HEK293T (cell line): ENCODE measurements around the gene STK39.

ENCODE experiments used
- ELF4 ChIP-seq: fragments of 450-650 bp; IDR thresholded peaks from 2 replicates; pipeline ENCODE4 v1.6.1; 2017; ENCODE audit warnings: antibody characterized with exemption
- FOXA1 ChIP-seq: fragments of 450-650 bp; IDR thresholded peaks from 2 replicates; pipeline ENCODE4 v1.6.1; 2016; ENCODE audit warnings: mild to moderate bottlenecking
- FOXK2 ChIP-seq: fragments of 450-650 bp; IDR thresholded peaks from 2 replicates; pipeline ENCODE4 v1.6.1; 2016; ENCODE audit warnings: mild to moderate bottlenecking
- FOXM1 ChIP-seq: fragments of 450-650 bp; IDR thresholded peaks from 2 replicates; pipeline ENCODE4 v1.6.1; 2017; ENCODE audit warnings: mild to moderate bottlenecking, borderline replicate concordance
- HDGF ChIP-seq: fragments of 450-650 bp; IDR thresholded peaks from 2 replicates; pipeline ENCODE4 v1.6.1; 2017; ENCODE audit warnings: antibody characterized with exemption, borderline replicate concordance
- LEF1 ChIP-seq: fragments of 450-650 bp; IDR thresholded peaks from 2 replicates; pipeline ENCODE4 v1.6.1; 2017; ENCODE audit warnings: mild to moderate bottlenecking, borderline replicate concordance
- NFRKB ChIP-seq: fragments of 450-650 bp; IDR thresholded peaks from 2 replicates; pipeline ENCODE4 v1.6.1; 2016; ENCODE audit warnings: mild to moderate bottlenecking, moderate library complexity
- SP1 ChIP-seq: fragments of 450-650 bp; IDR thresholded peaks from 2 replicates; pipeline ENCODE4 v1.6.1; 2017
- SUZ12 ChIP-seq: fragments of 450-650 bp; IDR thresholded peaks from 2 replicates; pipeline ENCODE4 v1.6.1; 2016; ENCODE audit warnings: mild to moderate bottlenecking
- TARDBP ChIP-seq: fragments of 450-650 bp; IDR thresholded peaks from 2 replicates; pipeline ENCODE4 v1.6.1; 2016
- ZNF384 ChIP-seq: fragments of 450-650 bp; IDR thresholded peaks from 2 replicates; pipeline ENCODE4 v1.6.1; 2016

DNA sequence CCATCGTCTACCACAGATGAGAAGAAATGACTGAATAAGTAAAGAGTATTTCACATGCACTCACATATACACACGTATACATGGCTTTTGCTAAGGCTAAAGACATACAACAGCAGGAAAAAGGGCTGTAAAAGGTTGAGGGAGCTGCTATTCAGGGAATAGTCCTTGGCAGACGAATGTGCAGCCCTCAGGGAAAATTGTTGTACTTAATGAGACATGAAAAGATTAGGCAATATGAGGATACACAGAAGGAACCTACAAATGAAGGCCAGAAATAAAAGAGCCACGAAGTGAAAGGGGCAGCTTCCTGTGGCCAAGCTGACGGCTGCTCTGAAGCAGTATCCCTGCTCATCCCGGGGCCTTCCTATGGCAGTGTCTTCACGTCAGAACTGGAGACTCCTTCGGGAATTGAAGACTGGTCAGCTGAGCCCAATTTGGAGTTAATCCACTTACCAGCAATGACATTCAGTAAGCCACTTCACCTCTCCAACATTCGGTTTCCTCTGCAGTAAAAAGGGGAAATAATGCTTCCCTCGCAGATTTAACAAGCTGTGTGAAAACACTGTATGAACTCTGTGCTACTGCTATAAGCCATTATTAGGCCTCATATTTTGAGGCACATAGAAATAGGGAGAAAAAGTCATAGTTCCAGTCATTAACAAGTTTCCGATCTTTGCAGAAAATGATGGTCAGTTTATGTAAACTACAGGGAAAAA, 221.8 kb downstream of the STK39 start:
- no peak for TF ChIP-seq HDGF
- no peak for TF ChIP-seq ELF4
- TF ChIP-seq NFRKB = no peak
- no peak for TF ChIP-seq FOXM1
- no peak for TF ChIP-seq FOXK2
- TF ChIP-seq FOXA1 = no peak
- no peak for TF ChIP-seq TARDBP
- no peak for TF ChIP-seq SUZ12
- TF ChIP-seq LEF1 = no peak
- no peak for TF ChIP-seq ZNF384
- no peak for TF ChIP-seq SP1
